ENCODE data around the gene BHLHA15. TPM values are rescaled to one million over a fixed set of nuclear protein-coding genes. Genes with fewer than 3 reads are reported as not detected.

The BHLHA15 gene
- total RNA-seq, 1 experiment from 2014 or later, result 5.2 TPM

DNA sequence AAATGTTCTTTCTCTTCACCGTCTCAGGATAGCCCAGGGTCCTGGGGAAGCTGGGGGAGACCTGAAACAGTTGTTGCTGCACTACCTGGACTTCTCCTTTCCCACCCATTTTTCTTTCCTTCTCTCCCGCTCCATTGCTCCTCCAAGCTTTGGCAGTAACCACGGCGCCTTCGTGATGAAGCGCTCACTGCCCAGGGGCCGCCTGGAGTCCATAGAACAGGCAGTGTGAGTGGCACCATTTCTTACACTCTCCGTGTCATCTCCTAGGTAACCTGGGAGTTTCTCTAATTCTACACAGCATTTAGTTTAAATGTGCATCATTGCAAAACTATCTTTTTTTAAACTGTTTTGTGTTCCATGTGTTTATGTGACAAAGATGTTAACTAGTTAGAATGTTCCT is 40.3 kb upstream of the BHLHA15 start:
- Histone ChIP-seq H2AFZ (ENCODE audit: low read depth, low read length, poor library complexity, severe bottlenecking) (no peak overlapping the region), H3K9ac (ENCODE audit: low read length) (no peak overlapping the region), H3K9me2 (ENCODE audit: insufficient read depth) (no peaks in the 10 kb centered on the region), H3K27ac (ENCODE audit: low read depth, low read length) (no peak overlapping the region), H3K4me3 (replicated peaks in 1 of 2; ENCODE audit: low read depth in 1 of 2, low read length in 2 of 2) (no peak overlapping the region), H3K4me1 (ENCODE audit: control insufficient read depth in 1 of 2, insufficient read depth in 2 of 2, low read length in 2 of 2) (peaks cover 0 to 2% of the 10 kb centered on the region in 2 experiments; a peak in 1 of 4 replicates), H3K36me3 (ENCODE audit: control insufficient read depth in 1 of 2, insufficient read depth in 2 of 2, low read length in 2 of 2) (0 out of 4 replicates have a peak, but pooled peaks cover 3 to 5% of the 10 kb centered on the region in 2 experiments), H3K9me3 (ENCODE audit: control insufficient read depth in 1 of 2, insufficient read depth in 1 of 2, low read depth in 1 of 2, low read length in 2 of 2) (no peaks in the 10 kb centered on the region), H3K27me3 (ENCODE audit: insufficient read depth, low read length) (no peaks in the 10 kb centered on the region), H4K20me1 (ENCODE audit: insufficient read depth) (no peaks in the 10 kb centered on the region), H3K79me2 (ENCODE audit: insufficient read depth, low read length) (peaks cover 4% of the 10 kb centered on the region; the same call in 1 of the 2 replicates), H3K4me2 (ENCODE audit: low read length) (no peak overlapping the region)
- no TSS peak for BruUV-seq (replicated peaks)
- POLR2A ChIA-PET, result no interaction called here
- CTCF ChIA-PET, result interaction anchor here (7.0 kb wide), 1 partner anchor 149 kb away, joined by 221 read pairs; no protein-coding TSS in a partner anchor
- TF ChIP-seq JUND (IDR thresholded peaks at IDR 0.05), result no peak
- no peak for TF ChIP-seq POLR2AphosphoS5 (IDR thresholded peaks at IDR 0.05; ENCODE audit: low read depth, low read length)
- no peak for TF ChIP-seq ZNF274 (IDR thresholded peaks at IDR 0.05; ENCODE audit: low read depth, low read length)
- TF ChIP-seq SRF (IDR thresholded peaks at IDR 0.05; ENCODE audit: low read depth), result no peak
- TF ChIP-seq, protein P1, sequence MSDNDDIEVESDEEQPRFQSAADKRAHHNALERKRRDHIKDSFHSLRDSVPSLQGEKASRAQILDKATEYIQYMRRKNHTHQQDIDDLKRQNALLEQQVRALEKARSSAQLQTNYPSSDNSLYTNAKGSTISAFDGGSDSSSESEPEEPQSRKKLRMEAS (IDR thresholded peaks at IDR 0.05), result no peak
- TF ChIP-seq CBX3 (IDR thresholded peaks at IDR 0.05; ENCODE audit: low read depth), result no peak
- TF ChIP-seq ZFX (IDR thresholded peaks at IDR 0.05), result no peak
- TF ChIP-seq YY1 (IDR thresholded peaks at IDR 0.05; ENCODE audit: extremely low read depth, insufficient replicate concordance, low read depth, low read length), result no peak
- no peak for TF ChIP-seq CEBPB (IDR thresholded peaks at IDR 0.05; ENCODE audit: low read depth)
- TF ChIP-seq, protein P2, sequence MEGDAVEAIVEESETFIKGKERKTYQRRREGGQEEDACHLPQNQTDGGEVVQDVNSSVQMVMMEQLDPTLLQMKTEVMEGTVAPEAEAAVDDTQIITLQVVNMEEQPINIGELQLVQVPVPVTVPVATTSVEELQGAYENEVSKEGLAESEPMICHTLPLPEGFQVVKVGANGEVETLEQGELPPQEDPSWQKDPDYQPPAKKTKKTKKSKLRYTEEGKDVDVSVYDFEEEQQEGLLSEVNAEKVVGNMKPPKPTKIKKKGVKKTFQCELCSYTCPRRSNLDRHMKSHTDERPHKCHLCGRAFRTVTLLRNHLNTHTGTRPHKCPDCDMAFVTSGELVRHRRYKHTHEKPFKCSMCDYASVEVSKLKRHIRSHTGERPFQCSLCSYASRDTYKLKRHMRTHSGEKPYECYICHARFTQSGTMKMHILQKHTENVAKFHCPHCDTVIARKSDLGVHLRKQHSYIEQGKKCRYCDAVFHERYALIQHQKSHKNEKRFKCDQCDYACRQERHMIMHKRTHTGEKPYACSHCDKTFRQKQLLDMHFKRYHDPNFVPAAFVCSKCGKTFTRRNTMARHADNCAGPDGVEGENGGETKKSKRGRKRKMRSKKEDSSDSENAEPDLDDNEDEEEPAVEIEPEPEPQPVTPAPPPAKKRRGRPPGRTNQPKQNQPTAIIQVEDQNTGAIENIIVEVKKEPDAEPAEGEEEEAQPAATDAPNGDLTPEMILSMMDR (IDR thresholded peaks at IDR 0.05 in 2 of 3, conservative IDR thresholded peaks at IDR 0.05 in 1 of 3; ENCODE audit: borderline replicate concordance in 1 of 3, insufficient read depth in 1 of 3, low read depth in 2 of 3, low read length in 2 of 3), result no peak
- TF ChIP-seq EZH2phosphoT487 (IDR thresholded peaks at IDR 0.05; ENCODE audit: borderline replicate concordance), result no peak
- TF ChIP-seq POLR2A (IDR thresholded peaks at IDR 0.05; ENCODE audit: borderline replicate concordance, extremely low read depth, insufficient read depth, insufficient read length), result no peak
- no peak for TF ChIP-seq SP1 (IDR thresholded peaks at IDR 0.05; ENCODE audit: low read depth)
- TF ChIP-seq, protein P3, sequence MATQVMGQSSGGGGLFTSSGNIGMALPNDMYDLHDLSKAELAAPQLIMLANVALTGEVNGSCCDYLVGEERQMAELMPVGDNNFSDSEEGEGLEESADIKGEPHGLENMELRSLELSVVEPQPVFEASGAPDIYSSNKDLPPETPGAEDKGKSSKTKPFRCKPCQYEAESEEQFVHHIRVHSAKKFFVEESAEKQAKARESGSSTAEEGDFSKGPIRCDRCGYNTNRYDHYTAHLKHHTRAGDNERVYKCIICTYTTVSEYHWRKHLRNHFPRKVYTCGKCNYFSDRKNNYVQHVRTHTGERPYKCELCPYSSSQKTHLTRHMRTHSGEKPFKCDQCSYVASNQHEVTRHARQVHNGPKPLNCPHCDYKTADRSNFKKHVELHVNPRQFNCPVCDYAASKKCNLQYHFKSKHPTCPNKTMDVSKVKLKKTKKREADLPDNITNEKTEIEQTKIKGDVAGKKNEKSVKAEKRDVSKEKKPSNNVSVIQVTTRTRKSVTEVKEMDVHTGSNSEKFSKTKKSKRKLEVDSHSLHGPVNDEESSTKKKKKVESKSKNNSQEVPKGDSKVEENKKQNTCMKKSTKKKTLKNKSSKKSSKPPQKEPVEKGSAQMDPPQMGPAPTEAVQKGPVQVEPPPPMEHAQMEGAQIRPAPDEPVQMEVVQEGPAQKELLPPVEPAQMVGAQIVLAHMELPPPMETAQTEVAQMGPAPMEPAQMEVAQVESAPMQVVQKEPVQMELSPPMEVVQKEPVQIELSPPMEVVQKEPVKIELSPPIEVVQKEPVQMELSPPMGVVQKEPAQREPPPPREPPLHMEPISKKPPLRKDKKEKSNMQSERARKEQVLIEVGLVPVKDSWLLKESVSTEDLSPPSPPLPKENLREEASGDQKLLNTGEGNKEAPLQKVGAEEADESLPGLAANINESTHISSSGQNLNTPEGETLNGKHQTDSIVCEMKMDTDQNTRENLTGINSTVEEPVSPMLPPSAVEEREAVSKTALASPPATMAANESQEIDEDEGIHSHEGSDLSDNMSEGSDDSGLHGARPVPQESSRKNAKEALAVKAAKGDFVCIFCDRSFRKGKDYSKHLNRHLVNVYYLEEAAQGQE (IDR thresholded peaks at IDR 0.05; ENCODE audit: low read depth), result no peak
- TF ChIP-seq, protein P4, sequence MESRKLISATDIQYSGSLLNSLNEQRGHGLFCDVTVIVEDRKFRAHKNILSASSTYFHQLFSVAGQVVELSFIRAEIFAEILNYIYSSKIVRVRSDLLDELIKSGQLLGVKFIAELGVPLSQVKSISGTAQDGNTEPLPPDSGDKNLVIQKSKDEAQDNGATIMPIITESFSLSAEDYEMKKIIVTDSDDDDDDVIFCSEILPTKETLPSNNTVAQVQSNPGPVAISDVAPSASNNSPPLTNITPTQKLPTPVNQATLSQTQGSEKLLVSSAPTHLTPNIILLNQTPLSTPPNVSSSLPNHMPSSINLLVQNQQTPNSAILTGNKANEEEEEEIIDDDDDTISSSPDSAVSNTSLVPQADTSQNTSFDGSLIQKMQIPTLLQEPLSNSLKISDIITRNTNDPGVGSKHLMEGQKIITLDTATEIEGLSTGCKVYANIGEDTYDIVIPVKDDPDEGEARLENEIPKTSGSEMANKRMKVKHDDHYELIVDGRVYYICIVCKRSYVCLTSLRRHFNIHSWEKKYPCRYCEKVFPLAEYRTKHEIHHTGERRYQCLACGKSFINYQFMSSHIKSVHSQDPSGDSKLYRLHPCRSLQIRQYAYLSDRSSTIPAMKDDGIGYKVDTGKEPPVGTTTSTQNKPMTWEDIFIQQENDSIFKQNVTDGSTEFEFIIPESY (IDR thresholded peaks at IDR 0.05; ENCODE audit: extremely low read depth, insufficient replicate concordance, low read length), result no peak
- TF ChIP-seq ELF1 (IDR thresholded peaks at IDR 0.05; ENCODE audit: borderline replicate concordance, low read depth), result no peak
- TF ChIP-seq RAD21 (IDR thresholded peaks at IDR 0.05; ENCODE audit: low read depth), result no peak
- no peak for TF ChIP-seq EGR1 (IDR thresholded peaks at IDR 0.05; ENCODE audit: low read depth)
- TF ChIP-seq, protein P5, sequence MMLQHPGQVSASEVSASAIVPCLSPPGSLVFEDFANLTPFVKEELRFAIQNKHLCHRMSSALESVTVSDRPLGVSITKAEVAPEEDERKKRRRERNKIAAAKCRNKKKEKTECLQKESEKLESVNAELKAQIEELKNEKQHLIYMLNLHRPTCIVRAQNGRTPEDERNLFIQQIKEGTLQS (IDR thresholded peaks at IDR 0.05), result no peak
- no peak for TF ChIP-seq SIN3A (IDR thresholded peaks at IDR 0.05; ENCODE audit: low read depth)
- no peak for DNase-seq (ENCODE audit: low read depth, low spot score)
- no peak for ATAC-seq
- RAD21 ChIA-PET (ENCODE audit: low non-redundant PET in 1 of 2, low total read pairs in 2 of 2, uncharacterized antibody in 2 of 2, unreplicated experiment in 2 of 2), result no interaction called here
- intact Hi-C loops (cut with micrococcal nuclease), result no loop called here
